Skeletal muscle cell (primary cell): ENCODE data around the gene DAGLA.

ENCODE experiments used
- DNase-seq: peaks from one replicate; pipeline ENCODE4 v3.0.0-alpha.2; 2010; ENCODE audit warnings: low read depth
- H3K4me3 ChIP-seq: 2 replicates; pipeline ENCODE4 v1.5.1; 2011; ENCODE audit warnings: low read depth, mild to moderate bottlenecking, control low read depth, low read length, moderate library complexity

DAGLA gene

GRCh38 chr11:61686066-61686465 lies 5.9 kb downstream of the DAGLA start:
- no peak for DNase-seq
- no peak overlapping the region for H3K4me3 ChIP-seq

- H3K4me3 ChIP-seq, result no peak overlapping the region
- DNase-seq, result no peak
These were observed 6.3 kb downstream of the DAGLA start for GRCh38 chr11:61686469-61686868.

- no peak for DNase-seq
- H3K4me3 ChIP-seq, result no peak overlapping the region
These were observed 7.2 kb downstream of the DAGLA start for GRCh38 chr11:61687420-61687819.

GRCh38 chr11:61688365-61689163 lies 8.4 kb downstream of the DAGLA start:
- H3K4me3 ChIP-seq, result no peak overlapping the region
- DNase-seq, result no peak

DNA sequence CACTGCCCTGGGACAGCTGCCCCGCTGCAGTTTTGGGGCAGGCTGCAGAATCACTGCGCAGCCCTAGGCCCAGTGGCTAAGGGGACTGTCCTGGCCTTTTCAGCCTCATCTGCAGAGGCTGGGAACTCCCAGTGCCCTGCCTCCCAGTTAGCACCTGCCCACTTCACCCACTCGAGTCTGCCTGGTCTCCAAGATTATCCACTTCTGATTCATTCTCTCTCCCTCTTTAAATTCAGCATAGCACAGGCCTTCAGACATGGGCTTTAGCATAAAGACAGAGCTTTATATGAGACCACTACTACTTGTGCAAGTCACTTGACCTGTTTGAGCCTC lies 8.9 kb downstream of the DAGLA start:
- DNase-seq, result no peak
- no peak overlapping the region for H3K4me3 ChIP-seq

DNA sequence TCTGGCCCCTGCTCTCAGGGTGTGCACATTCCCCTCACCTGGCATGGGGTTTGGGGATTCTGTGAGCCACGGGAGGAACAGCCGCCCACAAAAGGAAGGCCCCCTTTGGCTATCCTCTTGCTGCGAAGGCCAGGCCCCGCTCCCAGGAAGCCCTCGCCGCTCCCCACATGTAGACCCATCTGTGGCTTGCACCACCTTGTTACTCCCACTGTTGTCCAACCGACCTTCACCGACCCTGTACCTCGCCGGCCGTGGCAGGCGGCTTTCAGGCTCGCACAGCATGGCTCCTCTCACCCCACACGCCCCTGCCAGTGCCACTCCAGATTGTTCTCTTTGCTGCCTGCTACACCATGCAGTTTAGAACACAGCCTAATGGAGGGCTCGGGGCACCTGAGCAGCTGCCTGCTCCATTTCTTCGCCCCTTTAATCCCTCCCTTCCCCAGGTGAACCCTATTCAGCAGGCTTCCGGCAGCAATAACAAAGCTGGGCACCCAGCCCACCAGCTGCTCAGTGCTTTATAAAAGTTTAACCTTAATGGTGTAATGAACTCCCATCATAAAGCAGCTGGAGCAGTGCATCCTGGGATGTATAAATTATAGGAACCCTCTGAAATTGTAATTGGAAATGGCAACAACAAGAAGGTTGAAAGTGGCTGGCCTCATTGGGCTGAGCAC lies 10.7 kb downstream of the DAGLA start:
- DNase-seq, result no peak

DNA sequence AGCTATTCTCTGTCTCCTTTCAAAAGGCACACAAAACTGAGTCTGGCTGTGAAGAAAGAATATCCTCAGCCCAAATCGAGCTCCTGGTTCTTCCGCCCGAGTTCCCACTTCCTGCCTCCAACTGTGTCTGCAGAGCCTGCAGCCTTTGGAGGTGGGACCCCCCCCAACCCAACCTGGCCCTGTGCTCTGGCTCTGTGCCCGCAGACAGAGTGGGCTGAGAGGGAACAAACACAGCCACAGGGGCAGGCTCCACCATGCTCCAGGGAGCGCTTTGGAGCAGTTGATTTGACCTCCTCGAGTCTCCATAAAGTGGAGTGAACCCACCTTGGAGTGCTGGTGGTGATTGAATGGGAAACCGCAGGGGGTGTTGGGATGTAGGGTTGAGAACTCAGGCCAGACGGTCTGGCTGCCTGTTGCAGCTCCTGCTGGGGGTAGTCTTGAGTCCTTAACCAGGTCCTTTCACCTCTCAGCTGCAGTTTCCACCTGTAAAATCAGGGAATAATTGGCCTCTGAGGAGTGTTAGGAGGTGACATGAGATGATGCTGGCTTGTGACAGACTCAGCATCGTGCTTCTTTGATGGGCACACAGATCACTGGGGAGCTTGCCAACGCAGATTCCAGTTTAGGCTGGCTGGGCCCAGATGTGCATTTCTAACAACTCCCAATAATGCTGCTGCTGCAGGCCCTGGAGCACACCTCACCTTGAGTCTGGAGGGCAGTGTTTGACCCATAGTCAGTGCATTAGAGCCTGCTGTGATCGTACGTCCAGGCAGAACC lies 11.4 kb downstream of the DAGLA start:
- DNase-seq, result no peak
- no peak overlapping the region for H3K4me3 ChIP-seq

More for the DNA sequence above, 10.7 kb downstream of the DAGLA start:
- no peak overlapping the region for H3K4me3 ChIP-seq

DNA sequence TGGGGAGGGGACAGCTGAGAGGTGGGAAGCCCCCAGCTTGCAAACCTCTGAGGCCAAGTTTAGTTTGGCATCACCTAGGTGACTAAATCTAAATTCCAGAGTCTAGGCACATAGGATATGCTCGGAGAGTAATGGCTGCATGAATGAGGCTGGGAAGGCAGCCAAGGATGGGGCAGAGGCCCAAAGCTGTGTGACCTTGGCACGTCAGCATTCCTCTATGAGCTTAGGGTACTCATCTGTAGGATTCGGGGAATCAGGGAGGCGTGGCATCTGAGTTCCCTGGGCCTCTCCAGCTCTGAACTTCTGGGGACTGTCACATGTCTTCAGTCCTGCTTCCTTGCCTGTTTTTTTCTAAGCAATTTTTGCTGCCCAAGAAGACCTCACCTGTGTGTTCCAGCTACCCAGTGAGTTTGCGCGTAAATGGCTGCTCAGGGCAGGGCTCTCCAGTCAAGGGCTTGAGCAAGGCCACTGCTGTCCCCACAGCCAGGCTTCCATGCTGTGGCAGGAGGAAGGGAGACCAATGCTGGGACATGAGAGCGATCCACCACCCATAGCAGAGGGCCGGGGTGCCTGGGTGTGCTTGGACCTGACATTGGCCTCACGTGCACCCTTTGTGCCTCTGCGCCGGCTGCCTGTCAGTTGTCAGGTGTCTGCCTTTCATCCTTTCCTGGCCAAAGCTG lies 13.9 kb downstream of the DAGLA start:
- H3K4me3 ChIP-seq, result no peak overlapping the region
- no peak for DNase-seq

DNA sequence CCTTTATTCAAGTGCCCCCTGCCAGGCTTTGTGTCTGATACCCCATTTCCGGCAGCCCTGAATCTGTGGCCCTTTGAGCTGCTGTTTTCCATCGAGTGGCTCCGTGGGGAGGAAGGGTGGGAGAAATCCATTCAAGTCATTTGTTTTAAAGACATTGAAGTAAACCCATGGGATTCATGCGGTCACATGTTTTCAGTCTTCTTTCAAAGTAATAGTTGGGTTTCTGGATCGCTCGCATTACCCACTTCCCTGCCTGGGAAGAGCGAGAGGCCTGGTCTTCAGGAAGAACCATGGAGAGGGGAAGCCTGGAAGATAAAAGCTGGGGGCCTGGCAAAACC lies 14.4 kb downstream of the DAGLA start:
- no peak for DNase-seq
- no peak overlapping the region for H3K4me3 ChIP-seq

- H3K4me3 ChIP-seq, result no peak overlapping the region
- DNase-seq, result no peak
These were observed 14.9 kb downstream of the DAGLA start for GRCh38 chr11:61694946-61695706.

GRCh38 chr11:61695917-61696316 lies 15.7 kb downstream of the DAGLA start:
- no peak for DNase-seq
- H3K4me3 ChIP-seq, result no peak overlapping the region

GRCh38 chr11:61696602-61697001 lies 16.4 kb downstream of the DAGLA start:
- DNase-seq, result no peak
- H3K4me3 ChIP-seq, result no peak overlapping the region

DNA sequence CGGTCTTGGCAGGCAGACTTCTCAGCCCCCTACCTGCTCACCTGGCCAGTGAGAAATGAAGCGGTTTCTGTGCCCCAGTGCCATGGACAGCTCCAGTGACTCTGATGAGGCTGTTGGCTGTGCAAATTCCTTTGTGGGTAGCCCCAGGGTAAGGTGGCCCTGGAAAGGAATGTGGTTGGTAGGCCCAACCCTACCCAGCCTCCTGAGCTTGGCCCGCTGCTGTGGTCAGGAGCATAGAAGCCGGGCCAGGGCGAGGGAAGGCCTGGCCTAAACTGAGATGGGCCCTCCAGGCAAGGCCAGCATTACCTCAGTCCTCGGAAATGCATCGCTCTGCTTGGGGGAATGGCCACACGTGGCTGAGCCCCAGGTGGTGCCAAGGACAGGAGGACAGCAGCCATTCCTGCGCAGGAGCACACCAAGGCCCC lies 16.9 kb downstream of the DAGLA start:
- no peak for DNase-seq
- H3K4me3 ChIP-seq, result no peak overlapping the region

- no peak for DNase-seq
These were observed 17.6 kb downstream of the DAGLA start for GRCh38 chr11:61697764-61698163.

DNA sequence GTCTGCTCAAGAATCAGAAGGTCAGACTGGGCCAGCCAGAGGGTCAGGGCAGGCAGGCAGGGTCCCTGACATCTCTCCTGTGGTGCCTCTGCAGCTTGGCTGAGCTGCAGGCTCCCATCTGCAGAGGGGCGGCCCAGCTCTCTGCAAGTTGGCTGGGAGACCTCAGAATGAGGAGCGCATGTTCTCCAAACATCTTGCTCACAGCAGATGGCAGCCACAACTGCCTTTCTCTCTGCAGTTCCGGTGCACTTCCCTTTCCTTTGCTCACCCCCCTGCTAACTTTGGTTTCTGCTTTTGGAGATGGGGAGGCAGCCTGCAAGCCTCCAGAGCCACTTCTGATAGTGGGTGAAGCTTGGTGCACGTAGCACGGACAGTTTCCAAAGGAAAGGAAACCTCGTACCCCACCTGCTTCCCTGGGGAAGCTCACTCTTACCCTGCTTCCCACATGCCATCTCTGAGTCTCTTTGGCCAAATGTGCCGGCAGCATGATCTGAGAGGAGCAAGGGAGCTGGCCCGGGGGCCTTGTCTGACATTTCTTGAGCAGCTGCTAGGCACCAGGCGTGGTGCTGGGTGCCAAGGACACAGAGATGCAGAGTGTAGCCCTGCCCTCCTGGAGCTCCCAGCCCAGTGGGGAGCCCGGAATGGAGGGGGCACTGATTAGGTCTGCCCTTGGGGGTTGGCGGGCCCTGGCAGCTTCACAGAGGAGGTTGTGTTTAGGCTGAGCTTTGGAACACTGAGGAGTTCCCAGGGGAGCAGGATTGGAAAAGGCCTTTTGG lies 18.2 kb downstream of the DAGLA start:
- no peak for DNase-seq
- H3K4me3 ChIP-seq, result no peak overlapping the region

More at GRCh38 chr11:61697764-61698163, 17.6 kb downstream of the DAGLA start:
- no peak overlapping the region for H3K4me3 ChIP-seq

DNA sequence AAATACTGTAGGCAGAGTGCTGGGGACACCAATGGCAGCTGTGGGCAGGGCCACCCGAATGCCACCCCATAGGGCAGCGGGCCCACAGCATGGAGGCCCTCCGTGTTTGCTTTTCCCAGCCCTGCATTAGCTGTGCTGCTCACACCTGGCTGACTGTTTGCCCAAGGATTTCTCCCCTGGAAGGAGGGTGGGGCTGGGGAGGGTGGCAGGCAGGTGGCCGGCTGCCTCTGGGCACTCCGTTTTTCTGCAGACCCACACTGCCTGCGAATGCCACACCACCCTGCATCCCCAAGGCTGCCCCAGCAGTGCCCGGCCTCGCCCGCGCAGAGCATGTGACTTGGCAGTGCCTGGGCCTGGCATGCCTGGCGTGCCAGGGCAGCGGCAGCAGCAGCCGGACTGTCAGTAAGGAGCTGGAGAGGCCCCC lies 19.6 kb downstream of the DAGLA start:
- H3K4me3 ChIP-seq, result no peak overlapping the region
- DNase-seq, result no peak

GRCh38 chr11:61700212-61700611 lies 20.0 kb downstream of the DAGLA start:
- DNase-seq, result no peak

DNA sequence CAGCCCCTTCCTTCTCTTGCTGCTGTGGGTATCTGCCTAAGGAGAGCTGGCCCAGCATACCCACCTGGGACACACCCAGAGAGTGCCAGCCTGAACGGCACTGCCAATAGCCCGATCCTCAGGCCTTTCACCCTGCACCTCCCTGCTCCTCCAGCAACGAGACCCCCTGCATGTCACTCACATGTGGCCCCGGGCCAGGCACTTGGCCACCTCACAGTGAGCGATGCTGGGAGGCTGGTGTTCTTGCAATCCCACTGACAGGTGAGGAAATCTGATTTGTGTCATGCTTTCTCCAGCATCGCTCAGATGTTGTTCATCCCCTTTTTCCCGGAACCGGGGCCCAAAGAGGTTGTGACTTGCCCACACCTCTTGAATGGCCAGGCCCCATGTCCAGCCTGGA lies 20.5 kb downstream of the DAGLA start:
- no peak overlapping the region for H3K4me3 ChIP-seq

More at GRCh38 chr11:61700212-61700611, 20.0 kb downstream of the DAGLA start:
- H3K4me3 ChIP-seq, result no peak overlapping the region

More for the DNA sequence above, 20.5 kb downstream of the DAGLA start:
- DNase-seq, result no peak
